SW 1271 (cell line): ENCODE measurements around the gene CS.

Experiments
- DNase-seq, 2 experiments: peaks; one replicate each; lab custom pipeline; 2025; lab: John Stamatoyannopoulos, UW

The CS gene

DNA sequence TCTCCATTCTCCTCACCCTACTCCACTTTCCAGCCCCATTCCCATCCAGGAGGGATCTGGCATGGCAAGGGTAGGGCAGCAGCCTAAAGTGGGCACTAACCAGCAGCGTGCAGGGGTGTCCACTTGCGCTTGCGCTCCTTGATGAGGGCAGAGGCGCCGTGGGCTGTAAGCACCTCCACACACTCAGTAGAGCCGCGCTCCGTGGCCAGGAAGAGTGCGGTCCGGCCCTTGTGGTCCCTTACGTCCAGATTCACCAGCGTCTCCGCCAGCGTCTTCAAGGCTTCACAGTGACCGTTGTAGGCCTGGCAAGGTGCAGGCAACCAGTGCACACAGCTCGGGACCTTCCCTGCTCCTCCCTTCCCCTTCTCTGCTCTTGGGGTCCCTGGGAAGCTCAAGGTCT, 52.2 kb downstream of the CS start:
- no peak for DNase-seq

DNA sequence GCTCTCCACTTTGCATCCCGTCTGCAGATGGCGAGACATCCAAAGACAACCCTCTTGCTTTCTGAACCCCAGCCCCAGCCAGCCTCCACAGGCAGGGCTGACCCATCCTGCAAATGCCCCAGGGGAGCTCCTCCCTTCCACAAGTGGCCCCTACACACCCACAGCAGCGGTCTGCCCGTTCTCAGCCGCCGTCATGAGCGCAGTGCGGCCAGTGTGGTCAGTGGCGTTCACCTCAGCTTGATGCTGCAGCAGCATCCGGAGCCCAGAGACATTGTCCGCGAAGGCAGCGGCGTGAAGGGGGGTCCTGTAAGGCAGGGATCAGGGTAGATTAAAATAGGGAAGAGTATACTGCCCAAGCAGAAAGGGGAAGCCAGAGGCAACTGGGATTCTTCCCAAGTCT, 55.6 kb downstream of the CS start:
- no peak for DNase-seq

DNA sequence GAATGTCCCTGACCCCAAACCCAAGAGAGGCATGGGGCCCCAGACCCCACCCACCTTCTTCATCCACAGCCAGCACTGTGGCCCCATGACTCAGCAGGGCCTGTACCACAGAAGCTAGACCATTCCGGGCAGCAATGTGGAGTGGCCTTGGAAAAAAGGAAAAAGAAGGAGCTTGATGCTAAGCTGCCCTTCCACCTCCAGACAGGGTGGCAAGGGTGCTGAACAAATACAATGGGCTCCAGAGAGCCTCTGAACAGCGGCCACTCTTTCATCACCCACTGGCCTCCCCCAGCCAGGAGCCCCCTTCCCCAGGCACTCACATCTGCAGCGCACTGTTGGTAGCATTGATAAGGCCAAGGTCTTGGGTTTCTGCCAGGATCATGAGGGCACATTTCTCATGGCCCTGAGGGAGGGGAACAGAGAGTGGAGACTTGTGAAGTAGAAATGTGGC, 56.4 kb downstream of the CS start:
- no peak for DNase-seq

DNA sequence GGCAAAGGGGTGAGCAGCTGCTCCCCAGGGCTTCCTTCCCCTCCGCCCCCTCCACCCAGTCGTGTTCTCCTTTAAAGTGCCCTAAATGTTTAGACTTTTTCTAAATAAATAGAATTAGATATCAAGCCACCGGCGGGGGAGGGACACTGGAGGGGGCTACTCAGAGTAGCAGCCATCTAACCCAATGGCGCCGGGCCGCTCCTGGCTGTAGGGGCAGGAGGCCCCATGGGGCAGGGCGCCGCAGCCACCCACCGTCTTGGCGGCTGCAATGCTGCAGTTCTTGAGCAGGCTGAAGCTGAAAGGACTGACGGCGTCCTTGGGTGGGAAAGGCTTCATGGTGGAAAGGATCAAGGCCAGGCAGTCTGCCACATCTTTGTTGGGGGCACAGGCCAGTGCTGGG, 57.1 kb downstream of the CS start:
- no peak for DNase-seq

DNA sequence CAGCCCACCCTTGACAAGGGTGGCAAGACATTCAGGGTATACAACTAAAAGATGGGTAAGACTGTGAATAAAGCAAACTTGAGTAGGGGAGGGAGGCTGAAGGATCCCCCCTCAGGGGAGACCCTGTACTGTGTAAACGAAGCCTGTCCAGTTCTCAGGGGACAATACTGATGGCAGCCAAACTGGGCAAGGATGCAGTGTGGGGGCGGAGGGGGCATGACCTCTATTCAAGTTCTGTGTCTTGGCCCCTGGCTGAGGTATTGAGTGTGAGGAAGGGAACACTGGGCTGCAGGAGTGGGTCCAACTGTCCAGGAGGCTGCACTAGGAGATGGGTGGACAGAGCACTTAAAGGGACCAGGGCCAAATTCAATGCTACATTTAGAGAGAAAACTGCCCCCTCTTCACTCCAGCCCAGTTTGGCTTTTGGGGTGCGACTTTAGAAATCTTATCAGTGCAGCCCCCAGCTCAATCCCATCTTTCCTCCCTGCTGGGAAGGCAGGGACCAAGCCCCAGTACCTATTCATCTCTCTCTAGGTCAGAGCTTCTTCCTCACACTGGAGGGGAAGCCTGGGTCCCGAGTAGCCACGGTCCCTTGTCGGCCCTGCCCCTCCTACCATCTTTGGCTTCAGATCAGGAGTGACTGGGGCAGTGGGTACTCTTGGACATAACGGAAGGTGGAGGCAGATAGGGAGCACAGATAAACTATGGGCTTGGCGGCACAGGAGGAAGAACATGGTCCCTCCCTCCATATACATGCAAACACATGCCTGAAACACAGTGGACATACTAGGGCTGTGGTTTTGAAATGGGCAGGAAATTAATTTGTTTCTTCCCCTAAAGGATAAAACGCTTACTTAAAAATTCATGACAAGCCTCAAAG, 58.5 kb downstream of the CS start:
- DNase-seq = no peak

DNA sequence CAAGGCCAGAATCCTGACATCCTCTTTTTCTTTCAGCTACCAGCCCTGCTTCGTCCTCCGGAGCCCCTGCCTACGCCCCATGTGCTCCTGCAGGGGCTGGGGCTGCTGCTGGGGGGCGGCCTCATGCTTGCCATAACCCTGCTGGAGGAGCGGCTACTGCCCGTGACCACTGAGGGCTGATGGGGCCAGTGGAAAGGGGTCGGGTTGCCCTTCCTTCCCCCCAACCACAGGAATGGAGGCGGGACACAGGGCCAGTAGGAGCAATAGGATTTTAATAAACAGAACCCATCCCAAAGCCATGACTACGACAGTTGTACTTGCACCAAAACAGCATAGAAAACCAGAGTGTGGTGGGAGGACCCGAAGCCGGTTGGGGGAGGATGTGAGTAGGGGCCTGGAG, 62.6 kb downstream of the CS start:
- DNase-seq = no peak

DNA sequence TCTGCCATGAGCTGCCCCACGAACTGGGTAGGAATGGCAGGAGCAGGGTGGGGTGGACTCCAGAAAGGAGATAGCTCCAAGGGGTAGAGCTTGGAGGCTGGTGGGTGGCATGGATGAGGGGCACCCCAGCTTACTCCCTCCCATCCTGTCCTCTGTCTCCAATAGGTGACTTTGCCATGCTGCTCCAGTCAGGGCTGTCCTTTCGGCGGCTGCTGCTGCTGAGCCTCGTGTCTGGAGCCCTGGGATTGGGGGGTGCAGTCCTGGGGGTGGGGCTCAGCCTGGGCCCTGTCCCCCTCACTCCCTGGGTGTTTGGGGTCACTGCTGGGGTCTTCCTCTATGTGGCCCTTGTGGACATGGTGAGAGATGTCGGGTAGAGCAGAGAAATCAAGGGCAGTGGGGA, 63.1 kb downstream of the CS start:
- no peak for DNase-seq

DNA sequence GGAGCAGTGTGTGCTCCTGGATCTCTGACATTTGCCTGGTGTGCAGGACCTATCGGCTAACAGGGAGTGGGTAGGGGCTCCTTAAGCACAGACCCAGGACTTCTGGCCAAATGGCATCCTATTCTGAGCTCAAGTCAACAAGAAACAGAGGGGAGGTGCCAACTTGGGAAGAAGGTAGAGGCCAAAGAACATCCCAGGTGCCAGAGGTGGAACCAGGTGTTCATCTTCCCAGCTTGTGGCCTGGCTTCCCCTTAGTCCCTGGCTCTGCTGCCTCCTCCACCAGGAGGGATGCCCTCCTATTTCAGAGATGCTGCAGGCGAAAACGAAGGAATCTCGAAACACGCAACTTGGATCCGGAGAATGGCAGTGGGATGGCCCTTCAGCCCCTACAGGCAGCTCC, 64.0 kb downstream of the CS start:
- DNase-seq = no peak

DNA sequence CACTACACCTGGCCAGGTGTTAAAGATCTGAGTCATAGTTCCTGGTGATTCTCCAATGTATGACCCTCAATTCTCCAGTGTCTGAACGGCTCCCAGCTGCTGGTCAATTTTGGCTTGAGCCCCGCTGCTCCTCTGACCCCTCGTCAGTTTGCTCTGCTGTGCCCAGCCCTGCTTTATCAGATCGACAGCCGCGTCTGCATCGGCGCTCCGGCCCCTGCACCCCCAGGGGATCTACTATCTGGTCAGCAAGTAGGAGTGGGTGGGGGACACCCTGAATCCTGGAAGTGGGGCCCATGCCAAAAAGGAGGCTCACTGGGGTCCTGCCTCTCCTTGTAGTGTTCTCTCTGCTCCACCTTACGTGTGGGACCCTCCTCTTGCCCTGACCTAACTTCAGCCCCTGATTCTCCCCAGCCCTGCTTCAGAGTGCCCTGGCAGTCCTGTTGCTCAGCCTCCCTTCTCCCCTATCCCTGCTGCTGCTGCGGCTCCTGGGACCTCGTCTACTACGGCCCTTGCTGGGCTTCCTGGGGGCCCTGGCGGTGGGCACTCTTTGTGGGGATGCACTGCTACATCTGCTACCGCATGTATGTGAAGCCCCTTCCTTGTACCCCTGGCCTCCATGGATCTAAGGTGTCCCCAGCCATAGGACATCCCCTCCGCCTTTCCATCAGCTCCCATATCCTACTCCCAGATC, 65.2 kb downstream of the CS start:
- no peak for DNase-seq

DNA sequence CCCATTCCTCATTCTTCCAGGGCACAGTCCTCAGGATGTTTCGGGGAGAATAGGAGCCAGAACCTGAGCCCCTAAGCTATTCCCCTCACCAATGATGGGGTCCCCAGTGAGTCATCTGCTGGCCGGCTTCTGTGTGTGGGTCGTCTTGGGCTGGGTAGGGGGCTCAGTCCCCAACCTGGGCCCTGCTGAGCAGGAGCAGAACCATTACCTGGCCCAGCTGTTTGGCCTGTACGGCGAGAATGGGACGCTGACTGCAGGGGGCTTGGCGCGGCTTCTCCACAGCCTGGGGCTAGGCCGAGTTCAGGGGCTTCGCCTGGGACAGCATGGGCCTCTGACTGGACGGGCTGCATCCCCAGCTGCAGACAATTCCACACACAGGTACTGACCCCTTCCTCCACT, 68.9 kb downstream of the CS start:
- no peak for DNase-seq

DNA sequence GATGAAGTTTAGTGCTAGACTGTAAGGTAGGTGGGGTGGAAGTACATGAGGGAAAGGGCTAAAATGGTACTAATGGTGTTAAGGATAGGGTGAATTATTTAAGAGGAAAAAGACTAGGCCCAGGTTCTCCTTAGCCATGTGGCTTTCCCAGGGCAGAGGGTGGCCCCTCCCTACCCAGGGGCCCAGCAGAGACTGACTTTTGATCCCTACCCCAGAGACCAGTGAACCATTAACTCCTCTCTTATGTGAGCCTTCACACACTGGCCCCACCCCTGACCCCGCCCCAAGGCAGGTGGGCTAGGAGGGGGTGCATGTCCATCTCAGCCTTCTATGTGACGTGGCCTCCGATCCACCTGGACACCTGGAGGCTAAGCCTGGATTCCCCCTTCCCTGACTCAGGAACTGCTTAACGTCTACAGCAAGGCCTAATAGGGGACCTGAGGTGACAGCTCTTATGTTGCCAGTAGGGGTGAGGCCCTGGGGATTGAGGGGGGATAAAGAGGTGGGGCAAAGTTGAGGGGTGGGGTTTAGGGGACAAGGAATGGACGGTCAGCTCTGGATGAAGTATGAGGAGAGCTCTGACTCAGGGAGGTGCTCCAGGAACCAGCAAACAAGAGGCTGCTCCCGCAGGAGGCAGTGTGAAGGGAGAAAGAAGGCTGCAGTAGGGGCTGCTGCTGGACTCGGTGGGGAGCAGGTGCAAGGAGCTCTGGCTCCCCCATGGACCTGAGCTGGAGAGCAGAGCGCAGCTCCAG, 69.5 kb downstream of the CS start:
- DNase-seq = no peak

DNA sequence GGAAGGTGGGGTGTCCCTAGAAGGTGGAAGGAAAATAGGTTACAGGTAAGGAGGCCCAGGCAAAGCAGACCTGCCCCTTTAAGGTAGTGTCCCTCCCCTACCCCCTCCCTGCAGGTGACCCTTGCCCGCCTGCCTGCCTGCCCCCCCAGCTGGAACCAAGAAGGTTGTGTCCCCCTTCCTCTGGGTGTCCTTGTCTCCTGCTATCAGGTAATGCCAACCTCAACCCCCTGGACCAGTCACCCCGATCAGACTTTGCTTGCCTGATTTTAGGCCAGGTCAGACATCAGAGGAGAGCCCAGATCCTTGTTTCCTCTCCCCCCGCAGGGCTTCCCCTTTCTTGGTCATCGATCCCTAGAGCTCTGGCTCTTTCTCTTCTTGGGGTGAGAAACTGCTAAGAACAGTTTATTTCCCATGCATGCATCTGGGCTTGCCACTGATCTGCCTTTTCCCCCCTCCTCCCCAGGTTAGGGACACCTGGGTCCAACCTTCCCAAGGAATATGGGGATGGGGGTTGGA, 70.2 kb downstream of the CS start, which contains the start of gene SLC39A5:
Gene SLC39A5, plus strand, starts transcription at position 136 of the 516 bp plus-strand sequence. CDS start 1,224 bp downstream, outside the sequence.
- no peak for DNase-seq

DNA sequence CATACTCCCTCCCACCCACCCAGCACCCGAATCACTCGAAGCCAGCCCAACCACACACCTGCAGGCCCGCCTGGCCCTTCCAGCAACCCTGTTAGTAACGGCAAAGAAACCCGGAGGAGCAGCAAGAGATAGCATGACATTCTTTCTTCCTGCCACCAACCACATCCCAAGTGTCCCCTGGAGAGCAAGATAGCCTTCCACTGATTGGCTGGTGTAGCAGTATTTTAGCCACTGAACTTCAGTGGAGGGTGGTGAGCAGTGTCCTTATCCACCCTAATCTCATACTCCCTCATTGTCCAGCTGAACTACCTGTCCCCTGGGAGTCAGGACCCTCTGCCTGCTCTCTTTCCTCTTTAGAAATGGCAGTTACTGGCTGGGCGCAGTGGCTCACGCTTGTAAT, 71.0 kb downstream of the CS start:
- DNase-seq = no peak

DNA sequence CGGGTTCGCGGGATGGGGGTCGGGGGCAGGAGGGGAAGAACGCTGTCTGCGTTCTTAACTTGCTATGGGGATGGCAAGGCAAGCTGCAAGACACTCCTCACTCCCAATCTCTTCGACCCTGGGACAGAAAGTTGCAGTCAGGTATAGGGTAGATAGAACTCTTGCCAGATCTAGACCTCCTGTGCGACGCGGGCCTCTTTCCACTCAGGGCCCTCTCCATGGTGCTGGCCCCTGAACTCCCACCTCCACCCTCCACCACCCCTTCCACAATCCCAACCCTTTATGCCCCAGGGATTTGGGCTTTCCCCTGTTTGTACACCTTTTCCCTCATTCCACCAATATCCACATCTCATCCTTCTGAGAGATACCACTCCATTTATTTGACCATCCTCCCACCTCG, 75.2 kb downstream of the CS start:
- DNase-seq = no peak

DNA sequence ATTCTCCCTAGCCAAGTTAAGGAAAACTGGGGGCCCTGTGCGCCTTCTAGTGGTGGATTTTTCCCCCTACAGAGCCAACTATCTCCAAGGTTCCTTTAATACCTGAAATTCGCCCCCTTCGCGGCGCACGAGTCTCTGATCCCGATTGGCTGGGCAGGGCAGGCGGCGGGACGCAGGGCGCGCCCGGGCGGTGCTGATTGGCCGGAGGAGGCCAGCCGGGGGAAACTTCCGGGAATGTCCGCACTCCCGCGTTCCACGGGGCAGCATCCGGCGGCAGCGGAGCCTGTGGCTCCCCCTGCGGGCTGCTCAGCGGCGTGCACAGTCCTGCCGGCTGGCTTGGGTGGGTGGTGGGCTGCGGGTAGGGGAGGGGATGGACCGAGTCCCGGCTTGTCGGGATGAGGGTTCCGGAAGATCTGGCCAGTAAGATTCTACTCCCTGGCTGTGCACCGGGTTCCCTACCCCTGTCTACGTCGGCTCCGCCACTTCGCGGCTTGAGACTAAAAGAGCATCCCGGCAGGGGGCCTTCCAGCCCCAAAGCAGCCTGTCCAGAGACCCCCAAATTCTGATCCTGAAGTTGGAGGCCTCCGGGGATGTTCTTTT, 75.9 kb downstream of the CS start, which contains the start of gene NABP2:
Gene NABP2, plus strand, starts transcription at position 241 of the 600 bp plus-strand sequence. CDS start 515 bp downstream, outside the sequence.
- DNase-seq = peak; percentile 95 to 98

DNA sequence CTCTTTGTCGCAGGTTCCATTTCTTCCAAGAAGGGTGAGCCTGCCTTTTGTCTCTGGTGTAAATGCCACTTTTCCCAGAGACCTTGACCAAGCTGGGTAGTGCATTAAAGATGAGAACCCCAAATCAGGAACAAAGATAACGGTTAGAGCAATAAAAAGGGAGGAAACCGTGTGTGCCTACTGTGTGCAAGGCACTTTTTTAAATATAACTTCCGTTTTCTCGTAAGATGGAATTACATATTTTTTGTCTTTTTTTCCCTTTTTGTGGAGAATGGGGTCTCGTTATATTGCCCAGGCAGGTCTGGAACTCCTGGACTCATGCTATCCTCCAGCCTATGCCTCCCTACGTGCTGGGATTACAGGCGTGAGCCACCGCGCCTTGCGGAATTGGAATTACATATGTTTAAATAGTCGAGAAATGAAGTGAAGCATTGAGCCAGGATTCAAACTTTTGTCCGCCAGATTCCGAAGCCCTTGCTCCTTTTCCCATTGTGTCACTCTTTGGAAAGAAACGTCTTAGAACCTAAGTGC, 76.5 kb downstream of the CS start:
- DNase-seq = no peak

DNA sequence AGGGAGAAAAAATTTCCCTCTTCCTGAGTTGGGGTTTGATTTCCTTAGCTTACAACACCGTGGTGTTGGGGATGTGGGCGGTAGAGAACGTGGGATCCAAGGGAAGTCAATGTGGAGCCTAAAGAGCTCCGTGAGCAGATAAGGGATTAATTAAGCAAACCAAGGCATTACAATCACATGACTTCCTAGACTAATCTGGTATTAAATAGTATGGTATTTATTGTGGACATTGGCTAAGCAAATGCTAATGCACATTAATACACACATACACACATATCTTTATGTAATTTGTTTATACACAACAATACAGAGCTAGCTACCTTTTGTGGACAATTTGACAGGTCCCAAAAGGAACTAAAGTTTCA, 77.6 kb downstream of the CS start:
- DNase-seq = no peak

DNA sequence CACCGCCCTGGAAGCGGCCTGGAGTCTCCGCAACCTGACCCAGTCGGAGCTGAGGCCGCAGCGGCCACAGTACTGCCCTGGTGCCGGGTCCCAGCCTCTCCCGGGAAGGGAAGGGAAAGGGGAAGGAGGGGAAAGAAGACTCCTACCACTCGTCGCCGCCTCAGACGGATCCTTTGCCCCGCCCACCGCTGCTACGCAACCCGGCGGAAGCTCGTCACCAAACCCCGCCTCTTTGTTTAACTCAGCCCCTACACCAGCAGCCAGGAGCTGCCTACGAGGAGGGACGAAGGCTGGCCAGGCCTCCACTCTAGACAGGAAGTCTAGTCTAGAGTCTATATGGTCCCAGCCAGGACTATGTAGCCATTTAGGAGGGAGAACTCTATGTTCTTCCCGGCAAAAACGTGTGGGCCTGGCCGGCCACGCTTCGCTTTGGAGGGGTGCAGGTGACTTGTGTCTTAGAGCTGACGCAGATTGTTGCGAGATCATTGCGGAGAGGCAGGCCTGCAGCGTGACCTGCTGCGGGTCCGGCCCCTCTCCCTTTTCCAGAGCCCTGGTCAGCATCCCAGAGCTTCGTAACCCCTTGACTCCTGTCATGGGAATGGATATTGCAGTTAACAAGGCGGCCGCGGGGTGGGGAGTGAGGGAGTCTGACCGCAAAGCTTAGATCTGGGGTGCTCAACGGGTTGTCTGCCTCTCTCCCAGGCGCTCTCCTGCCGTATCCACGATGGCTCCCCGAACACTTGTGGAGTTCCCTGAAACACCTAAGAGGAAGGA, 78.2 kb downstream of the CS start, which contains the start of gene RNF41:
Gene RNF41, minus strand, starts transcription at position 166 of the 774 bp plus-strand sequence. CDS start 7,875 bp downstream, outside the sequence.
- peak; percentile 83 to 96 for DNase-seq
